Stimulated activated CD4-positive, alpha-beta T cell treated with anti-CD3 and anti-CD28 coated beads, Interleukin-2, amount 100 ng/mL, for 24 hours (primary cell): ENCODE results near the gene CNBD2.
"Not testable (repeated sequence)": the region's sequence is repeated elsewhere in the genome, so short reads cannot be mapped to it uniquely, and the experiment has no call there.

ENCODE experiments used
- DNase-seq, 2 donors: peaks; one replicate each; pipeline ENCODE4 v3.0.0-alpha.2; 2020

Gene CNBD2

DNA sequence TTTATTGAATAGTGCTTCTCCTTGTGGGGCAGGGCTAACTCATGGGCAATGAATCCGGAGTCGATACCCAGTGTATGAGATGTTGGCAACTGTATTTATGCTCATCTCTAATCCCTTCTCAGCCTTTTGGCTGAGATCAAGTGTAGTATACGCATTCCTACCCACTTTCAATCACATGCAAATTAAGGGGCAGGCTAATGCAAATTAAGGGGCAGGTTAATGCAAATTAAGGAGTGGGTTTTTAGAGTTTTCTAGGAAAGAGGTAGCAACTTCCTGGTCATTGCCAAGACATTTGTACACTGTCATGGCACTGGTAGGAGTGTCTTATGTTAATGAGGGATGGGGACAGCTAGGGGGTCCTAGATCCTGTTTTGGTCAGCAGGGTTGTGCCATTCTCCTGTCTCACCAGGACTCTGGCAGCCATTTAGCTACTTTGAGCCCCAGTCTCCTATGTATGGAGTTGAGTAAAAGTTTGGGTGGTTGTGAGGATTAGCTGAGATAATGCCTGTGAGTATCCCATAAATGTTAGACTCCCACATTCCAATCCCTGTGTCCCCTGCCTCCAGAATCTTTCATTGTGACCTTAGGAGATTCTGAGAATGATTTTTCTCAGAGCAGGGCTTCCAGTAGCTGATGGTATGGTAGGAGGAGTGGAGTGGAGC is at the start of gene CNBD2:
Gene CNBD2, plus strand, starts transcription at position 612 of the 662 bp plus-strand sequence. CDS start 173 bp downstream, outside the sequence.
- no peak for DNase-seq

DNA sequence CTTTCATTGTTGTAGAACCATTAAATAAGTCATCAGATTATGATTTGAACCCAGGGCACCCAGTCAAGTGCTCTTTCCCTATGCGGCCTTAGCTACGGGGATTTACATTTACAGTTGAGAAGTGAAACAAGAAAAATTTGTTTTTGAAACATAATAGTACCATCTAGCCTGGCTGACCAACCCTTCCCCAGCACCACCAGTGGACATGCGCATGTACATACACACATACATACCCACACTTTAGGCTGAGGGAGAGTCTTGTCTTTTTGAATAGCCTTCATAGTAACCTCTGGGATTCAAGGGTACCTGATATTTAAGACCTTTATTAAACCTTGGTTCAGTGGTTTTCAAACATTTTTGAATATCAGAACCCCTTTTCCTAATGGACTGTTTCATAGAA is 47.9 kb upstream of the CNBD2 start:
- no peak for DNase-seq

DNA sequence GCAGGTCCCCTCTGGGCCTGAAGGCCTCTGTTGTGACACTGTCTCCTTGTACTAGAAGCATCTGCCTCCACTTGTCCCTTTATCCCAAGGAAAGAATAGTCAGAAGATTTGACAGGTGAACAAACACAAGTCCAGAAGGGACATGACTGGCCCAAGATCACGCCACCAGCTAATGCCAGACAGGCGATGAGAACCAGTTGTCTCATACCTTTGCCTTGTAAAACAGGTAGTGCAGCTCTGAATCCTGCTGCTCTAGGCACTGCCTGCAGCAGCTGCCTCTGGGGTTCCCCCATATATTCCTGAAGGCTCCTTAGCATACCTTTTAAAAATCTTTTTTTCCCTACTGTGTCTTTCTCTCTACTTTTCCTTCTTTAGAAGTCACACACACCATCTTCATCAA is 39.1 kb upstream of the CNBD2 start:
- DNase-seq = no peak

GRCh38 chr20:35934050-35934449 is 34.3 kb upstream of the CNBD2 start:
- DNase-seq = no peak

GRCh38 chr20:35939264-35939663 is 29.1 kb upstream of the CNBD2 start:
- DNase-seq = no peak

GRCh38 chr20:35941620-35942019 is 26.8 kb upstream of the CNBD2 start:
- no peak for DNase-seq

DNA sequence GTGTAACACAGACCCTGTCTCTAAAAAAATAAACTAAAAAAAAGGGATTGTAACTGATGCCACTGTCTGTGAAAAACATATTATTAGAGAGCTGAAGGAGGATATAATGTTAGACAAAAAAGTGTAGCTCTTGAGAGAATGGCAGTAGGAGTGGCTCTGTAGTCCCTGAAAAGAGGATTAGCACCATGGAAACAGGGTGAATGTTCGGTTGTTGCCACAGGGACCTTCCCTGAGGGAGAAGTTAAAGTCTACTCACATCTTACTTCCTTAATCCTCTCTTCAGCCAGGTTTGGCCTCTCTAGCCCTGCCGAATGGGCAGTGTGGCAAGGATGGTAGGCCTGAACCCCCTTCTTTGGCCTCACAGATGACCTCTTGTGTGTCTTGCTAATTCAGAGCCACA is 26.1 kb upstream of the CNBD2 start:
- DNase-seq = no peak

DNA sequence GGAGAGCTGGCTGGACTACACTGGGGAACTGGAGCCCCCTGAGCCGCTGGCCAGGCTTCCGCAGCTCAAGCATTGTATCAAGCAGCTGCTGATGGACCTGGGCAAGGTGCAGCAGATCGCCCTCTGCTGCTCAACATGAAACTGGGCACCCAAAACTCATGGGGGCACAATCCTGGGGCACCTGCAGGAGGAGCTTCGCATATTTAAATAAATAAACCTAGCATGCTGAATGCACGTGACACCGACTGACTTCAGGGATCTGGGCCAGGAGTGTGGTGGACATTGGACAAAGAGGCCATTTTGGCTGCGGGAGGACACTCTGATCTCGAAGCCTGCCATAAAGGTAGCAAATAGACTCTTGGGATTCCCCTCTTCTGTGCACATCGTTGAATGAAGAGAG is 20.9 kb upstream of the CNBD2 start:
- peak in 1 of 2 donors; percentile 11 for DNase-seq

DNA sequence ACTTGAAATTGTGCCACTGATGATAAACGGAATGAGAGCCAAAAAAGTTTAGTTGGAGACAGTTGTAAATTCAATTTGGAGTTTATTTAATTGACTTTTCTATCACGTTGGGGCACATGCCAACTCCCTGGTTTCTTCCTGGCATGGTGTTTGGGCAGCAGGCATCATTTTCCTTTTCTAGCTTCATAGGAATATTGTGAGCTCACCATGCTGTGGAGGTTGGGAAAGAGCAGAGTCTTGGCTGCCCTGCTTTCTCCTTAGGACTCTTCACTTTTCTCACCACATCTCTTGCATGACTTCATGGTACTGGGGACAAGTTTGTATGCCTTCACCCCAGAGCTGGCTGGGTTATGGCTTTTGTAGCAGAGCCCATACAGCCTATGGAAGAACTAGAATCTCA is 20.5 kb upstream of the CNBD2 start:
- DNase-seq = no peak

GRCh38 chr20:35950093-35950492 is 18.3 kb upstream of the CNBD2 start:
- DNase-seq = no peak

DNA sequence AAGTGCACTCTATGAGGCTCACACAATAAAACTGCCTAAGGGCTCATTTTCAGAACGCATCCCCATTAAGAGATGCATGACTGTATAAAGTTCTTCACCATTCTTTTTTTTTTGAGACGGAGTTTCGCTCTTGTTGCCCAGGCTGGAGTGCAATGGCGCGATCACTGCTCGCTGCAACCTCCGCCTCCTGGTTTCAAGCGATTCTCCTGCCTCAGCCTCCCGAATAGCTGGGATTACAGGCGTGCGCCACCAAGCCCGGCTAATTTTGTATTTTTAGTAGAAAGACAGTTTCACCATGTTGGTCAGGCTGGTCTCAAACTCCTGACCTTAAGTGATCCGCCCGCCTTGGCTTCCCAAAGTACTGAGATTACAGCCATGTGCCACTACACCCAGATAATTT is 16.3 kb upstream of the CNBD2 start:
- DNase-seq = not testable (repeated sequence)

DNA sequence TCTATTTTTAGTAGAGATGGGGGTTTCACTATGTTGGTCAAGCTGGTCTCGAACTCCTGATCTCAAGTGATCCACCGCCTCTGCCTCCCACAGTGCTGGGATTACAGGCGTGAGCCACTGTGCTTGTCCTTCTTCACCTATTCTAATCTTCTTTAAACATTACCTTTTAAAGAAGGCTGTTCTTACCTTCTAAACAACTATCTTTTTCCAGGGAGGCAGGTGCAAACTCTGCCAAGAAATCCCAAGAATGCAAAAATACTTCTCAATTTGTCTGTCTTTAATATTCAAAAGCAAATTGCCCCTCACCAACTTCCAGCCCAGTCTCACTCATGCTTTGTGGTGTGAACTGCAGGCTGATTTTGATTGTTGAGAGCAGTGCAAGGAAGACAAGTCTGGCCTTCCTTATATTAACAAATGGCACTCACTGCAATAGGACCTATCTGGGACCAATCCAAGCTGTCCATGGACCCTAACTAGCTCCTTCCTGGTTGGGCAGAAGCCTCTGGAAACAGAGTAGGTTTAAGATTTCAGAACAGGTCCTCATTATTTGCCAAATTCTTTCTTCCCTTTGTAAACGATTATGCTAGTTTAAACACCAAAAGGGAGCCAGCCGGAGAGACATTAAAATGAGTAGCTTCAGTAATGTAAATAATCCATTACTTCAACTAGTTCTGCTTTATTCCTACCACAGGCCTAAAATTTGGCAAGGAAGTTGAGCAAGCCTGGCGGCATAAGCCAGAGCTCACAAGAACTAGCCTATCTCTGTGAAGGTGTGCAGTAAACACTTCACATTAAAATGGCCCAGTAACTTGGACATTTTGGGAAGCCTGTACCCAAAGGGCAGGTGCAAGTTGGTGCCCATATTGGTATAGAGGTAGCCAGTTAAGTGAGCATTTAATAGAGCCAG is 15.7 kb upstream of the CNBD2 start:
- DNase-seq = no peak

DNA sequence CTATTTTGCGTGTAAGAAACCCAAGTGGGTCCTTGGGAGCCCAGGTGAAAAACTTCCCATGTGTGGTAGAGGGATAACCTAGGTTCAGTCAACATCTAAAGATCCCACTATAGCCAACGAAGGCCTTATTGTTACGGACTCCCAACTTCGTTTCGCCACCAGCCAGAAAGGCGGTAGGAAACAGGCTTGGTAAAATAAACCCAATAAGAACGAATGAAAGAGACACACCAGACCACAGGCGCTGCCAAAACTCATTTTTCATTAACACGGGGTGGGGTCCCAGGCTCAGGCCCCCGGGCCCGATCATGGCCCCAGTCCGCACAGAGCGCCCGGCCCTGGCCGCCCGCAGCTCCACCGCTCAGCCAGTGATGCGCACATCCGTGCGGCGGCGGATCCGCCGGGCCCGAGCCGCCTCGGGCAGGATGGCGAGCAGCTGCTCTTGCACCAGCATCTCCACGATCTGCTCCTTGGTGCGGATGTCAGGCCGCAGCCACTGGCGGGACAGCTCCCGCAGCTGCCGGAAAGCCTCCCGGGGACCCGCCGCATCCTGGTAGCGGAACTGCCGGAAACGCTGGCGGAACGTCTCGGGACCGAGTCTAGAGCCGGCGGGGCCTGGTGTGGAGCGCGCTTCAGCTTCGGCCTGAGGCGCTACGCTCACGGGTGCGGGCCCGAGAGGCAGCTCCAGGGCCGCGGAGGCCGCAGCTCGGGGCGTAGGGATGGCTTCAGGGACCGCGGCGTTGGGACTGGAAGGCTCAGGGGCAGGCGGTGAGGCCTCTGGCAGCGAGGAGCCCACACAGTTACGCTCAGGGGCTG is 14.8 kb upstream of the CNBD2 start:
- DNase-seq = peak; percentile 68 to 70

DNA sequence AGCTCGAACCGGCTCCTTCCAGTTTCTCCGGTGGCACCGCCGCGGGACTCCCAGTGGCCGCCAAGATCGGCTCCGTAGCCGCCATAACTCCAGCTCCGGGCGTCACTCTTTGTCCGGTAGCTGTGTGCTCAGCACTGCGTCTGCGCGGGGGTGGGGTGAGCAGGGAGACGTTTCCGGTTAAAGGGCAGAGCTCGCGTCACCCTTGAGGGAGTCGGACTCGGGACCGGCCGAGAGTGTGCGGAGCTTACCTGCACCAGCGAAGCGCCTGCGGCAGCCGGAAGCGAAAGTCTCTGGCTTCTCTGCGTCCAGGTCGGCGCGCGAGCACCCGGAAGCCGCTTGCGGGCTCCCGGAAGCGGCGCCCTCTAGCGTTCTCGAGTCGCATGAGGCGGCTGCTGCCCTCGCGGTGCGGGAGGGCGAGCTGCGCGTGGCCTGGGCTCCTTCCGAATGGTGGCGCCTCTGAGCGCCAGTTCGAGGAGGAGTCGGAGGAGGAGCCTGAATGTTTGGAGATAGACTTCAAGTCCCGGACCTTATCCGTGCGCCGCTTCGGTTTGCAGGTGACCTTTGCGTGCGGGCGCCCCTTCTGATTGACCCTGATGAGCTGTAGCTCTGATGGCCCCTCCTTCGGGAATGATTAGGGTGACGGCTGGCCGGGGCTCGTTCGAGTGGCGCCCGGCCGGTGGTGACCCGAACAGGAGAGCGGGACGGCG is 14.0 kb upstream of the CNBD2 start, which contains the start of gene SCAND1:
Gene SCAND1, minus strand, starts transcription at position 303 of the 707 bp plus-strand sequence. Its CDS starts 218 bp downstream, at position 85.
- DNase-seq = peak; percentile 97

DNA sequence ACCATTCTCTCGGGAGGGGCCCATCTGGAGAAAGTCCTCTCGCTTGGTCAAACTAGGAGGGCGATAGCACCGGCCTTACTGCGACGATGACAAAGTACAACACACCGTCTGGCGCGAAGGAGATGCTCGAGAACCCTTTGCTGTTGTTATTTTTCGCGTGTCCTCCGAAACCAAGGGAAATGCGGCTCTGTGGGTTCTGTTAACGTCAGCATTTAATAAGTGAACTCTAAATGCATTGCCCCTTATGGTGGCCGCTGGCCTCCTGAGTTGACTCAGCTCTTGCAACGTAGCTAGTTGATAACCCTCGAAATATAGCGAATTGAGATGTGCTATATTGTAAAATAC is 13.5 kb upstream of the CNBD2 start:
- DNase-seq = no peak

DNA sequence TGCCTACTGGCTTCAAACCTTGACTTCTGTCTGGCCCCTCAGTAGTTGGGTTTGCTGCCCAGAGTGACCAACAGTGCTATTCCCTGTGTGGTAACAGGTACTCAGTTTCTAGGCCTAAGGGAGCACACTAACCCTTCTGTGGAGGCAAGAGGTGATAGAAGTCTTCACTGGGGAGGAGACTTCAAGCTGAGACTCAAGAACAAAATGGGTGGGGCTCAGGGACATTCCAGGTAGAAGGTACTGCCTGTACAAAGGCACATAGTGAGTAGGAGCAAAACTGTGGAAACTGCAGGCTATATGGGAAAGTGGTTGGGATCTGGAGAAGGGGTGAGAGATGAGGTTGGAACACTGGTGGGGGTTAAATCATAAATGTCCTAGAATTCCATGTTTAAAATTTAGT is 11.8 kb upstream of the CNBD2 start:
- DNase-seq = no peak

DNA sequence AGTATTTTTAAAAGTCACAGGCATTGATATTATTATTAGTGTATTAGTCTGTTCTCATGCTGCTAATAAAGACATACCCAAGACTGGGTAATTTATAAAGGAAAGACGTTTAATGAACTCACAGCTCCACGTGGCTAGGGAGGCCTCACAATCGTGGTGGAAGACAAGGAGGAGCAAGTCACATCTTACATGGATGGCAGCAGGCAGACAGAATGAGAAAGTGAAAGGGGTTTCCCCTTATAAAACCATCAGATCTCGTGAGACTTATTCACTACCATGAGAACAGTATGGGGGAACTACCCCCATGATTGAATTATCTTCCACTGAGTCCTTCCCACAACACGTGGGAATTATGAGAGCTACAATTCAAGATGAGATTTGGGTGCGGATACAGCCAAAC is 9.1 kb upstream of the CNBD2 start:
- not testable (repeated sequence) for DNase-seq

GRCh38 chr20:35963878-35964277 is 4.5 kb upstream of the CNBD2 start:
- DNase-seq = no peak

GRCh38 chr20:35968930-35969329 is 540 bp downstream of the CNBD2 start:
- no peak for DNase-seq

DNA sequence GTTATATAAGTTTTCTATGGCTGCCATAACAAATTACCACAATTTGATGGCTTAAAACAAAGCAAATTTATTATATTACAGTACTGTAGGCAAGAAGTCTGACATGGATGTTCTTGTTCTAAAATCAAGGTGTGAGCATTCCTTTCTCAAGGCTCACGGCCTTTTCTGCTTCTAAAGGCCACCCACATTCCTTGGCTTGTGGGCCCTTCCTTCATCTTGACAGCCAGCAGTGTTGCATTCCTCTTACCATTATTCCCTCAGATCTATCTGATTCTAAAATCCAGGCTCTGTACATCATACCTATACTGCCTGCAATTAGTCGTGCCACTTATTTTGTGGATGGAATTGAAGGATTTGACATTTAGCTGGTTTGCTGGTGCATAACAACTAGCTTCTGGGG is 3.6 kb downstream of the CNBD2 start:
- no peak for DNase-seq

- no peak for DNase-seq
Measured at GRCh38 chr20:35972462-35972861, 4.1 kb downstream of the CNBD2 start.

DNA sequence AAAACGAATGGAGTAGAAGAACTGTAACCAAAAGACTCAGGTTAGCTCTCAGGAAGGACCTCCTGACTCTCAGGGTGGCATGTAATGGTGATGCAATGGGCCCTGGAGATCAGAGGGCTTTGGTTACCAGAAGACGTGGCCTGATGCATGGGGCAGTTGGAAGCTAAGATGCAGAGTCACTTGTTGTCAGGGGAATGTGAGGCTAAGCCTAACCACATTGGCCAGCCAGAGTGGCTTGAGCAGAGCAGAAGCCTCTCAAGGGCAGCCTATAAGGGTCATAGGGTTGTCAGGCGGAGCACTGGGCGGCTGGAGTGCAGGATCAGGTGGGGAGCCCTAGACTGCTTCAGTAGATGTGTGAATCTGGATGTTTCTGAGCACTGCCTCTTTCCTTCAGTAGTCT is 5.9 kb downstream of the CNBD2 start:
- no peak for DNase-seq
